Right ventricle myocardium inferior (tissue), 1 donor: ENCODE measurements around the gene MYBPH. TPM values are rescaled to one million over a fixed set of nuclear protein-coding genes. Genes with fewer than 3 reads are reported as not detected.

ENCODE experiments used
- ATAC-seq: fragments of 200-7000 bp; cut with Tn5 transposase; one replicate; pipeline ENCODE4 v1.9.1; 2020; ENCODE audit warnings: mild to moderate bottlenecking, moderate library complexity
- DNase-seq: peaks from one replicate; pipeline ENCODE4 v3.0.0; 2021; ENCODE audit errors: missing footprints
- intact Hi-C: fragments of 100-400 bp; cut with DNase I; formaldehyde crosslinking; loops from one replicate; pipeline ENCODE4 v1.11.0; 2022
- long read RNA-seq: library from polyadenylated mRNA; unstranded; transcript quantifications from one replicate; pipeline ENCODE4 v2.0.0, GENCODE V29; 2021
- total RNA-seq: library from RNA; stranded (reverse); fragmentation: NEBNext Ultra II Directional; extraction: Animal tissue kit (Norgen Biotek cat#: 25700); gene quantifications from one replicate; pipeline ENCODE4 v1.2.1, GENCODE V29; 2021
- donor health status: DM: no; HTN: yes; CAD: no; lungs with severe emphysema.

The MYBPH gene
- total RNA-seq, result not detected
- long read RNA-seq, result 0 reads

GRCh38 chr1:203175237-203175826 lies at the start of gene MYBPH:
Gene MYBPH (minus strand): TSS chr1:203175826. CDS start chr1:203175755, 71 bp downstream.
- intact Hi-C loops, result no loop called here
- ATAC-seq (no peak), DNase-seq (no peak)

- DNase-seq, result no peak
- no peak for ATAC-seq
- intact Hi-C loops, result no loop called here
Measured at GRCh38 chr1:203225071-203225470, 49.4 kb upstream of the MYBPH start.

- no peak for DNase-seq
- intact Hi-C loops, result no loop called here
Measured at GRCh38 chr1:203223012-203223775, 47.6 kb upstream of the MYBPH start.

GRCh38 chr1:203219934-203220333 lies 44.3 kb upstream of the MYBPH start:
- intact Hi-C loops, result no loop called here
- DNase-seq, result no peak
- ATAC-seq, result no peak

More at GRCh38 chr1:203223012-203223775, 47.6 kb upstream of the MYBPH start:
- no peak for ATAC-seq

GRCh38 chr1:203219171-203219570 lies 43.5 kb upstream of the MYBPH start:
- intact Hi-C loops, result no loop called here
- ATAC-seq, result no peak
- no peak for DNase-seq

GRCh38 chr1:203217668-203218067 lies 42.0 kb upstream of the MYBPH start:
- DNase-seq (no peak), ATAC-seq (no peak)
- intact Hi-C loops, result loop anchor here (2.0 kb wide), 2 partner anchors 45 to 101 kb away; no protein-coding TSS in a partner anchor

GRCh38 chr1:203217139-203217655 lies 41.6 kb upstream of the MYBPH start:
- intact Hi-C loops, result loop anchor here (2.0 kb wide), 2 partner anchors 44 to 100 kb away; no protein-coding TSS in a partner anchor
- ATAC-seq (no peak), DNase-seq (no peak)

- intact Hi-C loops, result loop anchor here (1.0 to 2.0 kb wide), 3 partner anchors 44 to 177 kb away; no protein-coding TSS in a partner anchor
- no peak for DNase-seq
- peak; percentile 63 for ATAC-seq
Measured at GRCh38 chr1:203216274-203217138, 40.9 kb upstream of the MYBPH start.

- ATAC-seq (no peak), DNase-seq (no peak)
- intact Hi-C loops, result no loop called here
Measured at GRCh38 chr1:203215573-203215972, 39.9 kb upstream of the MYBPH start.

GRCh38 chr1:203214871-203215270 lies 39.2 kb upstream of the MYBPH start:
- intact Hi-C loops, result no loop called here
- DNase-seq (no peak), ATAC-seq (no peak)

GRCh38 chr1:203213126-203213525 lies 37.5 kb upstream of the MYBPH start:
- intact Hi-C loops, result no loop called here
- DNase-seq (no peak), ATAC-seq (no peak)

- ATAC-seq (no peak), DNase-seq (no peak)
- intact Hi-C loops, result no loop called here
Measured at GRCh38 chr1:203211812-203212211, 36.2 kb upstream of the MYBPH start.

GRCh38 chr1:203210988-203211387 lies 35.4 kb upstream of the MYBPH start:
- ATAC-seq, result no peak
- intact Hi-C loops, result no loop called here

GRCh38 chr1:203210350-203210749 lies 34.7 kb upstream of the MYBPH start:
- intact Hi-C loops, result no loop called here
- ATAC-seq (no peak), DNase-seq (no peak)

More at GRCh38 chr1:203210988-203211387, 35.4 kb upstream of the MYBPH start:
- no peak for DNase-seq

- ATAC-seq, result no peak
- DNase-seq, result no peak
- intact Hi-C loops, result no loop called here
Measured at GRCh38 chr1:203208181-203208580, 32.6 kb upstream of the MYBPH start.

GRCh38 chr1:203207751-203208150 lies 32.1 kb upstream of the MYBPH start:
- ATAC-seq, result no peak
- DNase-seq, result no peak
- intact Hi-C loops, result no loop called here

- ATAC-seq, result no peak
- DNase-seq, result no peak
- intact Hi-C loops, result no loop called here
Measured at GRCh38 chr1:203206129-203206687, 30.6 kb upstream of the MYBPH start.

GRCh38 chr1:203204756-203205155 lies 29.1 kb upstream of the MYBPH start:
- ATAC-seq (no peak), DNase-seq (no peak)
- intact Hi-C loops, result no loop called here
